Subcutaneous preadipocyte (primary cell): ENCODE data around the gene PLIN1. TPM values are rescaled to one million over a fixed set of nuclear protein-coding genes. Genes with fewer than 3 reads are reported as not detected.

Source experiments
- small RNA-seq: library from RNA; depleted of rRNA; stranded (forward); fragments of <200 nt; gene quantifications from one replicate; pipeline ENCODE3, GENCODE V24; 2012
- total RNA-seq: library from RNA; depleted of rRNA; stranded (reverse); fragments of >200 nt; gene quantifications from 2 replicates; pipeline ENCODE4 v1.2.3, GENCODE V29; 2012

The PLIN1 gene
- not detected in 2 replicates for total RNA-seq

GRCh38 chr15:89679212-89679611, at the start of gene PLIN1:
Gene PLIN1 (minus strand): TSS chr15:89679367. CDS start chr15:89677489, 1,878 bp downstream.

GRCh38 chr15:89690276-89691218, 11.4 kb upstream of the PLIN1 start, which contains the start of the genes PEX11A and WDR93:
Gene PEX11A (minus strand): TSS chr15:89690754. CDS start chr15:89690632, 122 bp downstream.
Gene WDR93 (plus strand): TSS chr15:89690811. CDS start chr15:89701747, 10,936 bp downstream.

GRCh38 chr15:89654847-89655805, 24.0 kb downstream of the PLIN1 start, which contains the start of gene KIF7:
Gene KIF7 (minus strand): TSS chr15:89655467. CDS start chr15:89652930, 2,537 bp downstream.

Small RNA genes within 50 kb of the gene (small RNA-seq; reads per million reads assigned to genes)
- gene RNU6-132P: not detected

Other genes starting within 250 kb of the PLIN1 start
- gene RHCG, start 182.8 kb downstream of the PLIN1 start, total RNA-seq: not detected in 2 replicates
- gene TICRR, start 103.9 kb downstream of the PLIN1 start, total RNA-seq: 6.2 and 11.9 TPM in 2 replicates
- gene KIF7, start 23.9 kb downstream of the PLIN1 start, total RNA-seq: 8.8 and 10.0 TPM in 2 replicates
- gene PEX11A, start 11.4 kb upstream of the PLIN1 start, total RNA-seq: 2.5 and 5.5 TPM in 2 replicates
- under 0.01 TPM in 1 of 2 replicates, not detected in the other for gene WDR93, start 11.4 kb upstream of the PLIN1 start, total RNA-seq
- gene MESP1, start 71.9 kb upstream of the PLIN1 start, total RNA-seq: 0.20 TPM in 1 of 2 replicates, not detected in the other
- 0.78 and 1.1 TPM in 2 replicates for gene MESP2, start 97.0 kb upstream of the PLIN1 start, total RNA-seq
- gene ANPEP, start 135.5 kb upstream of the PLIN1 start, total RNA-seq: 514 and 670 TPM in 2 replicates
- 36.7 and 43.2 TPM in 2 replicates for gene AP3S2, start 214.6 kb upstream of the PLIN1 start, total RNA-seq
- 11.8 and 12.7 TPM in 2 replicates for gene ARPIN, start 233.6 kb upstream of the PLIN1 start, total RNA-seq